ENCODE measurements around the gene SPINK4.

Gene SPINK4, protein sequence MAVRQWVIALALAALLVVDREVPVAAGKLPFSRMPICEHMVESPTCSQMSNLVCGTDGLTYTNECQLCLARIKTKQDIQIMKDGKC

DNA sequence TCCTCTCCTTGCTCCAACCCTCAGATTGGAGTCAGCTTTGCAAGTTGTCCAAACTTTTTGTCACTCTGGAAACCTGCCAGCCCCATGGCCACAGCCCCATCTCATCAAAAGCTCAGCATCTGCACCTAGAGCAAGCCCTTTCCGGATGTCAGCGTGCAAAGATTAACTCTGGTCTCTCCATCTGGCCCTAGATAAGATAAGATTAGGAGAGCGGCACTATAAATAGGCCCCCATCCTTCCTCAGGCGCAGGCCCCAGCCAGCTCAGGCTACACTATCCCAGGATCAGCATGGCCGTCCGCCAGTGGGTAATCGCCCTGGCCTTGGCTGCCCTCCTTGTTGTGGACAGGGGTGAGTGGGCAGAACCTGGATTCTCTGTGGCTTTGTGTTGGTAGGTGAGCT, at the start of gene SPINK4:
SPINK4 (plus strand) TSS at position 247 of the 400 bp plus-strand sequence; CDS start at position 289, 42 bp downstream.
- DNase-seq: no peak

DNA sequence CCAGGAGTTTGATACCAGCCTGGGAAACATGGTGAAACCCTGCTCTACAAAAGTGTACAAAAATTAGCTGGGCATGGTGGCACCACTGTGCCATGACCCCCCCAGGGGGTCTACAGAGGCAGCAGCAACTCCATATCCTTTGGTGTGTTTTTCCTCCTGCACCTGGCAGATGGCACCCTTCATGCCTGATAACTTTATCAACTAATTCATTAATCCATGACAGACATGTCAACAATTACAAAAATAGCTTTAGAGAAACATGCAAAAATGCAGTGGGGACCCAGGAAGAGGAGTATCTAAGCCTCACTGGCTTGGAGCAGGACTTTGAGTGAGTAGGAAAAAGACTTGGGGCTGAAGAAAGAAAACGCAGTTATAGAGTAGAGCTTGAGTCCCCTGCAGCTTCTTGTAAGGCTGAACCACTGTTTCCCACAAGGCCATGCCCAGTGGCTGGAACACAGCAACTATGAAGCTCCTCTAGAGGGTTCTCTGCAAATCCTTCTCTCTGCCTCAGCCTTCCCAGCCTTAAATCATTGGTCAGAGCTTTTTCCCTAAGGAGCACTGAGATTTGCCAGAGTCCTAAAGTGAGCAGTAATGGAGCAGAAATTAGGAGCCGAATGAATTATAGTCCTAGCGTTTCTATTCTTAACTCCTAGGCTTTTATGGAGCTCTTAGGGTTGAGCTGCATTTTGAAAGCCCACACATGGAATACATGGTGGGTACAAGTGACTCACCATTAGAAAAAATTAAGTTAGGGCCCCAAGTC, 47.3 kb upstream of the SPINK4 start:
- DNase-seq: no peak

DNA sequence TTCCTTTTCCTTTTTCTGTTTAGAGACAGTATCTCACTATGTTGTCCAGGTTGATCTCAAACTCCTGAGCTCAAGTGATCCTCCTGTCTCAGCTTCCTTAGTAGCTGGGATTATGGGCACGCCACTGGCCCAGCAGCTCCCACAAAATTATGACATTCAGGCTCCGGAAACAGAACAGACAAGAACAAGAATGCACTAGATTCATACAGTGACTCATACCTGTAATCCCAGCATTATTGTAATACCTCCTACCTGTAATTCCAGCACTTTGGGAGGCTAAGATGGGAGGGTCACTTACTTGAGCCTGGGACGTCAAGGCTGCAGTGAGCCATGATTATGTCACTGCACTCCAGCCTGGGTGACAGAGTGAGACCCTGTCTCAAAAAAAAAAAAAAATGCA, 46.1 kb upstream of the SPINK4 start:
- no peak for DNase-seq

DNA sequence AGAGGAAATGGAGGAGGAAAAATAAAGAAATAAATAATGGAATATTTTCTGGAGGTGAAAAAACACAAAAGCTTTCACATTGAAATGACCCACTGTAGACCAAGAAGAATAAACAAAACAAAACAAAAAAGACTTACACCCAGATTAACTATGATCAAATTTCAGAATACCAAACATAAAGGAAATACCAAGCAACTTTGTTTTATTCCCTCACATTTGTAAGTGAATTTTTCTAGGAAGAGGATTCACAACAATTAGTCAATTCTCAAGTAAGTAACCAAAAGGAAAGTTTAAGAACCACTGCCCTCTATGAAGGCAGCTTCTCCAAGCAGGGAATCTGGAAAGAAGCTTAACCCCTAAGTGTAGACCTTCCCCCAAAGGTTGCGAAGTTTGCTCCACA, 43.2 kb upstream of the SPINK4 start:
- DNase-seq: no peak

DNA sequence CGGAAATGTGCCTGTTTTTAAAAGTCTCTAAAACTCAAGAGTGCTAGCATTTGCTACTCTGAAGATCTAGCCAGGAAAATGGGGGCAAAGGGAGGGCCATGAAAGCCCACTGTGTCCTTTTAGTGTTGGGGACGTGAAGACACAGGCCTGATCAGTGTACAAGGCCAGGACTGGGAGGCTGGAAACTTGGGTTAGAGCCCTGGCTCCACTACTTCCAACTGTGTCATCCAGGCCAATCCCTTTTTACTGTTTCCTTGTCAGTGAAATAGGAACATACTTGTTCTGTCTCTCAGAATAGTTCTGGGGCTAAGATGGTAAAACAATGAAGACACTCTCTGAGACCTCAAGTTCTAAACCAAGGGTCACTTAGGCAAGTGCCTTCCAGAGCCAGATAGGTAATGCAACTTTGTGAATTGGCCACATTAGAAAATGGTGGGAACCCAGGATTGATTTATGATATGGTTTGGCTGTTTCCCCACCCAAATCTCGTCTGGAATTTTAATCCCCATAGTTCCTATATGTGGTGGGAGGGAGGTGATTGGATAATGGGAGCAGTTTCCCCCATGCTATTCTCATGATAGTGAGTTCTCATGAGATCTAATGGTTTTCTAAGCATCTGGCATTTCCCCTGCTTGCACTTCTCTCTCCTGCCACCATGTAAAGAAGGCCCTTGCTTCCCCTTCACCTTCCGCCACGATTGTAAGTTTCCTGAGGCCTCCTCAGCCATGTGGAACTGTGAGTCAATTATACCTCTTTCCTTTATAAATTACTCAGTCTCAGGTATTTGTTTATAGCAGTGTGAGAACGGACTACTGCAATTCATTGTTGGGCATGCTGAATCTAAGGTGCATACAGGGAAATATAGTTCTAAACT, 42.5 kb upstream of the SPINK4 start:
- no peak for DNase-seq

DNA sequence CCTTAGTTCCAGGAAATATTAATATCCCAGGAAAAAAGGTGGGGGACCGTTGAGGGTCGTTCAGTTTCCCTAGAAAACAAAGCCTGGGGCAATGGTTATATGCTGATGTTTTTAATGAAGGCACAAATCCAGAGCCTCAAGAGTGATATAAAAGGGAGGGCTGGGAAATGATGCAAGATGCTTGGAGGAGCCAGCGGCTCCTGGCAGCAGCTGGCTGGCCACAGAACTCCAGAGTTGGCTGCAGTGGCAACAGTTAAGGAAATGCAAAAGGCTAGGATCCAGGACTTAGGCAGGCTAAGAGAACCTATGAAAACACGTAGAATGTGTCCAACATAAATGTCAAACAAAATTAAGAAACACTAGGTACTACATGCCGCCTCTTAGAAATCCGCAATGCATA, 41.8 kb upstream of the SPINK4 start:
- no peak for DNase-seq

DNA sequence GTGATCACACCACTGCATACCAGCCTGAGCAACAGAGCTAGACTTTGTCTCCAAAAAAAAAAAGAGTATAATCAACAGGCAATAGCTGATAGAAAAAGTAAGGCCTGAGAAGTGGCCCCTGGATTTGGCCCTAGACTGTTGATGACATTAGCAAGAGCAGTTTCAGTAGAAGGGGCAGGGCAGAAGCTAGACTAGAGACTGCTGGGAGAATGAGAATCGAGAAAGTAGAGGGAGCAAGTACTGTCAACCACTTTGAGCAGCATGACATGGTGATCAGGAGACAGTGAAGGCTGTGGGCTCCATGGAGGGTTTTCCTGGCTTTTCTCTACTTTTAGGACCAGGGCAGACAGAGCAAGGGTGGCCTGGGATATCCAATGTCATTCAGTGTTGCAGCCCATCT, 37.9 kb upstream of the SPINK4 start:
- DNase-seq: no peak

DNA sequence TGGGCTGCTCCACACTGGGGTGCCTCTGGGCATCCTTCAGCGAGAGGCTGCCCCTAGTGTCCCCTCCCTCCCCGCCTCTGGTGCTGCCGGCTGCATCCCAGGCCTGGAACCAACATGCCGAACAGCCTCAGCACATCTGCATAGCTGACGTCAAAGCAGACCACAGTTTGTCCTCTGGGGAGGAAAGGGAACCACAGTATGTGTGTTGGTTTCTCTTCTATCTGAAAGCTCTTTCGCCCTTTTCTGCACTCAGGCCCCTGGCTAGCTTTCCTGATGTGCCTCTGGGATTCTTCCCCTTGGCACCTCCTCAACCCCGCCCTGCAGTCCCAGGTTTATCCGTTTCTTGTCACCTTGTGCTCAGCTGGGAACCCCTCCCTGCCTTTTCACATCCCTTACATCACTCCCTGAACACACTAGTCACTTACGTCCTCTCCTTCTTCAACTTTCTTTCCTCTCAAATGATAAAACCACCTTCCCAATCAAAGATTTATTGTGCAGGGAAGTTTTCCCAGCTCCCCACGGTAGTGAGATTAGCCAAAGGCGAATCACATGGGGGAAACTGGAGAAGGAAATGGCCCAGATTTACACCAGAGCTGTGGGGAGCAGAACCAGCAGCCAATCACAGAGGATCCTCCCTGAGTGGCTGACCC, 37.3 kb upstream of the SPINK4 start:
- DNase-seq: peak; percentile 26

DNA sequence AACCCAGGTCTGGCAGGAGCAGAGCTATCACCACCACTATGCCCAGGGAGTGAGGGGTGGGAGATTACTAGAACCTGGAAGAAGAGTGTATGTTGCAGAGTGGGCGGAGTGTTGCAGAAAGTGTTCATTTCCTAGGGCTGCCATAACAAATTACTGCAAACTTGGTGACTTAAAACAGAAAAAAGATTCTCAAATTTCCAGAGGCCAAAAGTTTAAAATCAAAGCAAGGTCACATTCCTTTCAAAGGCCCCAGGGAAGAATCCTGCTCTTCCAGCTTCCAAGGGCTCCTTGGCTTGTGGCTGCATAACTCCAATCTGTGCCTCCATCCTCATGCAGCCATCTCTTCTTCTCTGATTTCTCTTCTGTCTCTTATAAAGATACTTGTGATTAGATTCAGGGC, 30.6 kb upstream of the SPINK4 start:
- DNase-seq: no peak

DNA sequence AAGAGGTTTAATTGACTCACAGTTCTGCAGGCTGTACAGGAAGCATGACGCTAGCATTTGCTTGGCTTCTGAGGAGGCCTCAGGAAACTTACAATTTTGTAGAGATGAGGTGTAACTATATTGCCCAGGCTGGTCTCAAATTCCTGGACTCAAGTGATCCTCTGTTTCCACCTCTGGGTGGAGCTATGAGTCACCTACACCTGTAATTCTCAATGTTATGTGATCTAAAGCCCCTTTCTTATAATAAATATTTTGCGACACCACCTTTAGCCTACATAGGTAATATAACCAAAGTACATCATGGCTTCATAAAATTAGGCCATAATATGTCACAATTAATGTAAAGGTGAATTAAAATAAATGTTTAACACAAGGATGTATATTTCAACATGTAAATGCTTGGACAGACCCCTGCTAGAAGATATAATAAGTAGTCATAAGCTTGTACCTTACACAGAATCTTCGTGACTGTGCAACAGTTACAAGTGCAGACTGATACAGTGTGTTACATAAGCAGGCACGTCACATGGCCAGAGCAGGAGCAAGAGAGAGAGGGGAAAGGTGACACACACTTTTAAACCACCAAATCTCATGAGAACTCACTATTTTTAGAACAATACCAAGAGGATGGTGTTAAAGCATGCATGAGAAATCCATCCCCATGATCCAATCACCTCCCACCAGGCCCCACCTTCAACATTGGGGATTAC, 29.8 kb upstream of the SPINK4 start:
- no peak for DNase-seq

DNA sequence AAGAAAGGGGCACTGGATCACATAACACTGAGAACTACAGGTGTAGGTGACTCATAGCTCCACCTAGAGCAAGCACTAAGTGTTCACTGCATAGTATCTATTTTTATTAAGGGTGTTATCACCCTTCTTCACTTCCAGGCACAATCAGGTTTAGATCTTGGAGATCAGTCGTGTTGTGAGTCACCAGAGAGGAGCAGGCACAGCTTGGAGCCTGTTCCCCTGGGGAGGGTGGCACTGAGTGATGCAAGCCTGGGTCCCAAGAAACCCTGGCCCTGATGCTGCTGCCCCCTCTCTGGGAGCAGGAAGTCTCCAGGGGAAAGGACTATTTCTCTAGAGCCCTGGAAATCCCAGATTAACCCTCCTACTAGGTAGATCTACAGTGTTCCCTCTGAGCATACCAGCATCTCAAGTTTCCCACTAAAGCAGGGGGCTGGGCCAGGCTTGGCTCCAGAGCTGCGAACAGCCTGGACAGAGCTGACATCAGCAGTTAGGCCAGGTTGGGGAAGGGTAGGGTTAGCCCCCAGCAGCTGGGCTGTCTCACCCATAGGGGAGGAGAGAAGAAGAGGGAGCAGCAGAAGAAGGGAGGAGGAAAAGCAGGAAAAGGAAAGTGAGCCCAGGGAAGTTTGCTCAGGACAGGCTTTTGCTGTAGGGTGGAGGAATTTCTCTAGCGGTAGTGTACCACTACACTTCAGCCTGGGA, 28.1 kb upstream of the SPINK4 start:
- DNase-seq: no peak

DNA sequence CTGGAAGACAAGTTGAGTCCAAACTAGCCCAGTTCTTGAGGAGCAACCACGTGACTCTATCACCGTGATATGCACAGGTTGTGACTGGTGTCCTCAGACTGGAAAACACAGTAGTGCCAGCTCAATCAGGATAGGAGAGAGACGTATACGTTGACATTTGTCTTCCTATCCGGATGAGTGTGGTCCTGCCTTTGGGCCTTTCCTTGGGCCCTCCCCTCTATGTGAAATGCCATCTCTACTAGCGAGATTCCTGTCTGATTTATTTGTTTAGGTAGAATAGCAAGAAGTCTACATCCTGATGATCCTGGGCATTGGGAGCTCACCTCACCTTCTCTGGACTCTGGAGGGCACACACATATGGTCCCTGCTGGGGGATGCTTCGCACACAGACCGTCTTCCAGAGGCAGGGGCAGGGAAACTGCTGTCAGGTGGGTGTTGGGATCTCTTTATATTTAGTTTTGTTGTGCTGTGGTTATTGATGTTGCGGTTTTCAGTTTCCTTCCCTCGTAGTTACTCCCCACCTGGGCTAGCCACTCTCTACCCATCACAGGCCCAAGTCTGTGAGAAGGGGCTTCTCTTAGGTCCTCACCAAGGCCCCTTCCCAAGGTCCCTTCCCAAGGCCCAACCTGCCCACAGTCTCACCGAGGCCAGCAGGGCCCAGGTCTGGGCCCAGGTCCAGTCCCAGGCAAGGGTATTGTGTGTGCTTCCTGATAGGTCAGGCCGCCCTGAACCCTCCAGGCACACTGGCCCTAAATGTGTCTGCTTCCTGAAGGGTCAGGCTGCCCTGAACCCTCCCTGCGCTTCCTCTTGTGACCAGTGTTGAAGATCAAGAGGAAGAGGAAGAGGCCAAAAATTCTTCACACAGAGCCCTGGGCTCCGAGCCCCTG, 19.0 kb upstream of the SPINK4 start:
- no peak for DNase-seq

DNA sequence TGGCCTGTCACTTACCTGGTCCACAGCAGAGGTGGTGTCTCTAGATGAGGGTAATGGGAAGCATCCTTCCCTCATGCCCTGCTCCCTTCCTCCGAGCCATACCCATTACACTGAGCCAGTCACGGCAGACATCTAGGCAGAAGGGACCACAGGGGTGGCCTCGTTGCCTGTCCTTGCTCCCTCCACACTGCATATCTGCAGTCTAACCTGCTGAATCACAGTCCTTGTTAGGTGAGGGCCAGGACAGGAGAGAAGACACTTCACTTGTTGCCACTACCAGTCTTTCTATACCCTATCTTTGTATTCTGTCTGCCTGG, 18.4 kb upstream of the SPINK4 start:
- no peak for DNase-seq

DNA sequence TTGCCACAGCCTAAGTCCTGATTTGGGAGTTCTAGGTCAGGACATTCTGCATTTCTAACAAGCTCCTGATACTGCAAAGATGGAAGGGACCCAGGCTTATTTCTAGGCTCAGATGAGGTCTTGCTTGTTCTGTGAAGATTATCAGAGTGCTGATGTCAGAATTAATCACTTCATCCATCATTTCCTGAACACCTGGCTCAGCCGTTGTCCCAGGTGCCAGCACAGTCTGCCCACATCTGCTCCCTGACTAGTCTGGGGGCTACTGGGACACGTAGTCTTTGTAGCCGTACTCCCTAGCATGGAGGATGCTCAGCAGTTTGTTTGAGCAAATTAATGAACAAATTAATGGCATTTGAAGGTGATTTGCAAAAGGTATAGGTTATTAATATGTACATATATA, 17.9 kb upstream of the SPINK4 start:
- DNase-seq: no peak

DNA sequence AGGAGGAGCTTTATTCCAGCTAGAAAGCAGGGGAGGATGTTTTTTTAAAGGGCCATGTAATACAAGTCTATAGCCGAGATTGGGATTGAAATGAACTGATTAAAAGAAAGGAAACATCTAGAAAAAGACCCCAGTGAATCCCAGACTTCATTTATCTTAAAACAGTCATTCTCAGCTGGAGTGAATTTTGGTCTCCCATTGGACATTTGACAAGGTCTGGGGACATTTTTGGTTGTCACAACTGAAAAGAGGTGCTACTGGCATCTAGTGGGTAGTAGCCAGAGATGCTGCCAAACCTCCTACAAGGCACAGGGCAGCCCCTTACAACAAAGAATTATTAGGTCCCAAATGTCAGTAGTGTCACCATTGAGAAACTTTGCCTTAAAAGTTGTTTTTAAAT, 16.3 kb upstream of the SPINK4 start:
- DNase-seq: no peak

DNA sequence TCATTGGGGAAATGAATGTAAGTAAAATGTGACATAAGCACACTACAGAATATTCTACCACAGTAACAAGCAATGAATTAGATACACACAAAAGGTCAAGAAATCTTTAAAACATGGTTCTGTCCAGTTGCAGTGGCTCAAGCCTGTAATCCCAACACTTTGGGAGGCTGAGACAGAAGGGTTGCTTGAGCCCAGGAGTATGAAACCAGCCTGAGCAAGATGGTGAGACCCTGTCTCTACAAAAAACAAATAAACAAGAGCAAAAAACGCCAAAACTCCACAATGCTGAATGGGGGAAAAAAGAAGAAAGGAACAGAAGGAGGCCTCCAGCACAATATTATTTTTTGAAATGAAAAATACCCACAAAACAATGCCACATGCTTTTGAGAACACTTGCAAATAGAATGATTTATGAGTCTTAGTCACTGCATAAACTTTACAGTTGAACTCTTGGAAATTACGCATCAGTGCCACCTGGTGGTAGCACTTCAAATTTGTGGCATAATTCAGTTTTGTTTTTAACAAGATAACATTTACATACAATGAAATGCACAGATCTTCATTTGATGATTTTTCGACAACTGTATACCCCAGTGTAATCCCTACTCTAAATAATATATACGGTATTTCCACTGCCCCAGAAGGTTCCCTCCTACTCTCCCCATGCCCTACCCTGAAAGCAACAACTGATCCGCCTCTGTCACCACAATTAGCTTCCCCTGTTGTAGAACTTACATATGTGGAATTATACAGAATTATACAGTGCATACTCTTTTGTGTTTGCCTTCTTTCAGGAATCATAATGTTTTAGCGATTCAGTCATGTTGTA, 14.4 kb upstream of the SPINK4 start:
- peak; percentile 75 for DNase-seq

DNA sequence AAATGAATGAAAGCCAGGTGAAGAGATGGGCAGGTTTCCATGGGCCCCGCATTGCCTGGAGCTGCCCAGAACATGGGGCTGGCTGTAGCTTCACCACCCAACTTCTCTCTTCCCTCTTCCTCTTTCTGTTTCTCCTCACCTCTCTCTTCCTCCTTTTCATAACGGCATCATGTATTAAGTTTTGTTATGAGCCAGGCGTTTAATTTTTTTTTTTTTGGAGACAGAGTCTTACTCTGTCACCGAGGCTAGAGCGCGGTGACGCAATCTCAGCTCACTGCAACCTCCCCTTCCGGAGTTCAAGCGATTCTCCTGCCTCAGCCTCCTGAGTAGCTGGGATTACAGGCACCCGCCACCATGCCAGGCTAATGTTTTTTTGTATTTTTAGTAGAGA, 13.0 kb upstream of the SPINK4 start:
- peak; percentile 6 for DNase-seq

DNA sequence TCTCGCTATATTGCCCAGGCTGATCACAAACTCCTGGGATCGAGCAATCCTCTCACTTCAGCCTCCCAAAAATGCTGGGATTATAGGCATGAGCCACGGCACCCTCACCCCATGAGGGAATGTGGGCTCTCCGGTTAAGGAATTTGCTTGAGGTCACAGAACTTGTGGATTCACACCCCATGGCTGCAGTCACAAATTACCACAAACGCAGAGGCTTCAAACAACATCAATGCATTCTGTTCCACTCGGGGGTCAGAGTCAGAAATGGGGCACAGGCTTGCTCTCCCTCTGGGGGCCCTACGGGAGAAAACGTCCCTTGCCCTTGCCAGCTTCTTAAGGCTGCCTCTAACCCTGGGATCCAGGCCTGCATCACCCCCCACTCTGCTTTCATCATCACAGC, 12.2 kb upstream of the SPINK4 start:
- no peak for DNase-seq

DNA sequence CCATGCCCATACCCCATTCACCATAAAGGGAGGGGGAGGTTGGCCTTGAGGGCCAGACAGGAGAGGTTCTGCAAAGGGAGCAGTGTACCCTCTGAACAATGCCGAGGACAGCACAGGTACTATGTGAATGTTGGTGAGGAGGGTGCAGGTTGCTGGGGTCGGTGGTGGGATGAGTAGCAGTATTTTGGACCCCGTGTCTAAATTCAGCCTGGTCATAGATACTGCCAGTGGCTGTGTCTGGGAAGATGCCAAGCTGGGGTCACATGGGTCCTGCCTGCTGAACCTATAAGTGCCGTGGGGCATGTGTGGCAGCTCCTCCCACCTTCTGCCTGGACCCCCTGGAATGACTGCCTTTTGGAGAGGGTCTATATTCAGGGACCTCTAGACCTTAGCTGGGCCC, 11.4 kb upstream of the SPINK4 start:
- no peak for DNase-seq

DNA sequence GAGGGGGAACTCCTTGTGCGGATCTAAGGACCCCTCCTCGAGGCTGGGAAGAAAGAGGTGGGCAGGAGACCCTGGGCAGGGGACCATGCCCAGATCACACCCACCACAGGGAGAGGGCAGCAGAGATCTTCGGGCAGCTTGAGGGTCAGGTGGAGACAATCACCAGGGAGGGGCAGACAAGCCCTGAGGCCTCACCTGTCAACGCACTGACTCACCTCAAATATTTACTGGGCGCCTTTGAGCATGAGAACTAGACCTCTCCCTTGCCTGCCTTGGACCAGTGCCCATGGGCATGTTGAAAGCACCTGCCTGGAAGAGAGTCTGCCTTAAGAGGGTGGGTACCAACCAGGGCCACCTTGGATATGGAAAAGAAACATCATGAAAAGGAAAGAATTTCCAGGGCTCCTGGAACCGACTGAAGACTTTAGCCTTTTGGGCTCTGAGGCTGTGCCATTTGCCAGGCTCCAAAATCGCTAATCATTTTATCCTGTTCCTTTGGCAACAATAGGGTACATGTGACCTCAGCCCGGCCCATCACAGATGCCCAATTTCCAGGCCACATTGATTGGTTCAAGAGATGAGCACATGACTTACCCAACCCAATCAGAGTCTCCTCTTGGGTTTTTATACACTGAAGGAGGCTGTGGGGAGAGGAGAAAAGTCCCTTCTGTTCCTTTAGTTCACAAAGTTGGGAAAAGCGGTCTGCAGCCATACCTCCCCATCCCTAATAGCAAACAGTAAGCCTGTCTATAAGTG, 10.4 kb upstream of the SPINK4 start:
- no peak for DNase-seq

Data from activated CD4-positive, alpha-beta T cell treated with anti-CD3 and anti-CD28 coated beads, Interleukin-2, amount 50 U/mL, for 16 hours (primary cell).